WTC11 (cell line): Measurements from ENCODE around the gene RNF25. TPM values are rescaled to one million over a fixed set of nuclear protein-coding genes. Genes with fewer than 3 reads are reported as not detected.

ENCODE experiments used
- ATAC-seq: fragments of 200-7000 bp; cut with Tn5 transposase; 2 replicates; pipeline ENCODE4 v1.10.0; 2021; ENCODE audit warnings: mild to moderate bottlenecking, moderate library complexity
- CTCF ChIA-PET: fragments of 300-600 bp; sonication (Branson Sonifier 250); formaldehyde crosslinking; loops from one replicate; lab custom pipeline; 2021; ENCODE audit warnings: antibody characterized with exemption; lab: Charles Lee
- POLR2A ChIA-PET: fragments of 350-600 bp; sonication (Branson Sonifier 250); formaldehyde crosslinking; loops from one replicate; lab custom pipeline; 2021; ENCODE audit warnings: antibody characterized with exemption; lab: Charles Lee
- DNase-seq: peaks from one replicate; pipeline ENCODE4 v3.0.0; 2021; ENCODE audit warnings: low spot score
- H3K27ac Mint-ChIP-seq: 2 replicates; pipeline ENCODE4 v1.8.0; 2021; ENCODE audit warnings: mixed read lengths
- H3K27me3 Mint-ChIP-seq: 2 replicates; pipeline ENCODE4 v1.8.0; 2021; ENCODE audit warnings: low read depth, mild to moderate bottlenecking, moderate library complexity, mixed read lengths
- H3K36me3 Mint-ChIP-seq: 2 replicates; pipeline ENCODE4 v1.8.0; 2021; ENCODE audit warnings: mixed read lengths
- H3K4me1 Mint-ChIP-seq: 2 replicates; pipeline ENCODE4 v1.8.0; 2022; ENCODE audit warnings: mixed read lengths
- H3K4me3 Mint-ChIP-seq: 2 replicates; pipeline ENCODE4 v1.8.0; 2021; ENCODE audit warnings: mild to moderate bottlenecking, moderate library complexity, mixed read lengths
- H3K9me3 Mint-ChIP-seq: 2 replicates; pipeline ENCODE4 v1.8.0; 2021; ENCODE audit warnings: mixed read lengths
- CREM ChIP-seq: sonication (generic); formaldehyde crosslinking; IDR thresholded peaks from 2 replicates; pipeline ENCODE4 v1.8.1; 2022; ENCODE audit warnings: mild to moderate bottlenecking, missing genetic modification reagents, moderate library complexity
- IRF1 ChIP-seq: sonication (generic); formaldehyde crosslinking; IDR thresholded peaks from 2 replicates; pipeline ENCODE4 v1.8.0; 2023; ENCODE audit warnings: missing genetic modification reagents
- JUN ChIP-seq: sonication (generic); formaldehyde crosslinking; IDR thresholded peaks from 2 replicates; pipeline ENCODE4 v1.8.0; 2023; ENCODE audit warnings: mild to moderate bottlenecking, missing genetic modification reagents
- NFATC4 ChIP-seq: fragments of 250-450 bp; sonication (Bioruptor Pico); IDR thresholded peaks from 2 replicates; pipeline ENCODE4 v1.9.0; 2021; ENCODE audit warnings: mild to moderate bottlenecking
- NFE2L1 ChIP-seq: sonication (generic); formaldehyde crosslinking; IDR thresholded peaks from 2 replicates; pipeline ENCODE4 v1.8.1; 2023; ENCODE audit warnings: missing genetic modification reagents
- NR1H2 ChIP-seq: sonication (generic); formaldehyde crosslinking; IDR thresholded peaks from 2 replicates; pipeline ENCODE4 v1.9.0; 2021; ENCODE audit warnings: mild to moderate bottlenecking, moderate library complexity, missing genetic modification reagents
- RELA ChIP-seq: sonication (generic); formaldehyde crosslinking; IDR thresholded peaks from 2 replicates; pipeline ENCODE4 v1.8.1; 2022; ENCODE audit warnings: missing genetic modification reagents, mild to moderate bottlenecking, borderline replicate concordance
- RORB ChIP-seq: fragments of 250-450 bp; sonication (Bioruptor Pico); IDR thresholded peaks from 2 replicates; pipeline ENCODE4 v1.9.0; 2021; ENCODE audit warnings: mild to moderate bottlenecking
- SMAD4 ChIP-seq: sonication (generic); formaldehyde crosslinking; IDR thresholded peaks from 2 replicates; pipeline ENCODE4 v1.8.0; 2022; ENCODE audit warnings: mild to moderate bottlenecking, missing genetic modification reagents
- TEAD4 ChIP-seq: sonication (generic); formaldehyde crosslinking; IDR thresholded peaks from 2 replicates; pipeline ENCODE4 v1.8.0; 2022; ENCODE audit warnings: mild to moderate bottlenecking, missing genetic modification reagents
- ZMAT4 ChIP-seq: fragments of 250-450 bp; sonication (Bioruptor Pico); IDR thresholded peaks from 2 replicates; pipeline ENCODE4 v1.9.0; 2021; ENCODE audit warnings: mild to moderate bottlenecking
- ZNF121 ChIP-seq: sonication (generic); formaldehyde crosslinking; IDR thresholded peaks from 2 replicates; pipeline ENCODE4 v1.8.0; 2023; ENCODE audit warnings: missing genetic modification reagents
- ZNF281 ChIP-seq: sonication (generic); formaldehyde crosslinking; IDR thresholded peaks from 2 replicates; pipeline ENCODE4 v1.8.0; 2023; ENCODE audit warnings: mild to moderate bottlenecking, missing genetic modification reagents
- ZNF423 ChIP-seq: fragments of 250-450 bp; sonication (Bioruptor Pico); IDR thresholded peaks from 2 replicates; pipeline ENCODE4 v2.1.2; 2022; ENCODE audit warnings: mild to moderate bottlenecking, moderate library complexity
- ZSCAN18 ChIP-seq: fragments of 250-450 bp; sonication (Bioruptor Pico); IDR thresholded peaks from 2 replicates; pipeline ENCODE4 v2.1.2; 2022; ENCODE audit warnings: mild to moderate bottlenecking, moderate library complexity
- total RNA-seq: library from RNA; stranded (reverse); gene quantifications from 3 replicates; pipeline ENCODE4 v1.2.3, GENCODE V29; 2021
- TF ChIP-seq, protein P1 (sequence below): sonication (generic); formaldehyde crosslinking; IDR thresholded peaks from 2 replicates; pipeline ENCODE4 v1.8.1; 2022; ENCODE audit warnings: missing genetic modification reagents, borderline replicate concordance
- TF ChIP-seq, protein P2 (sequence below): sonication (generic); formaldehyde crosslinking; IDR thresholded peaks from 2 replicates; pipeline ENCODE4 v1.8.1; 2023; ENCODE audit warnings: mild to moderate bottlenecking, missing genetic modification reagents, moderate library complexity
- TF ChIP-seq, protein P3 (sequence below): sonication (generic); formaldehyde crosslinking; IDR thresholded peaks from 2 replicates; pipeline ENCODE4 v1.8.1; 2023; ENCODE audit warnings: mild to moderate bottlenecking, missing genetic modification reagents

RNF25 gene
- total RNA-seq, 1 experiment from 2014 or later, result 23.9 TPM

DNA sequence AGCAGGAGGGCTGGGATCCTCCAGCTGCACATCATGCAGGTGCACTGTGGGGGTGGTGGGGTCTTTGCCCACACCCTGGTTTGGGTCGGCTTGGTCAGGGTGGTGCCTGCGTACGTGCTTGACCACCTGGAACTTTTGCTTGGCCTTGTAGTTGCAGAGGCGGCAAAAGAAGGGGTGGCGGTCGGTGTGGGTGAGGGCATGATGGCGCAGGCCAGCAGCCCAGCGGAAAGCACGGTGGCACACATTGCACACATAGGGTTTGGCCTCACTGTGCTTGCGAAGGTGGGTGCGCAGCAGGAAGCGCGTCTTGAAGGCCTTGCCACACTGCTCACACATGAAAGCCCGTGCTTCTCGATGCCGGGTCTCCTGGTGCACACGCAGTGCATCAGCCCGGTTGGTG is 33.4 kb downstream of the RNF25 start (continued):
- TF ChIP-seq SMAD4 (no peak), TEAD4 (no peak)

- DNase-seq, result no peak
- ATAC-seq, result no peak
- no peak overlapping the region for H3K27ac Mint-ChIP-seq
- no peaks in the 10 kb centered on the region for H3K27me3 Mint-ChIP-seq
- H3K4me3 Mint-ChIP-seq, result no peak overlapping the region
- no peaks in the 10 kb centered on the region for H3K4me1 Mint-ChIP-seq
- ChIA-PET CTCF (no interaction called here), POLR2A (no interaction called here)
- TF ChIP-seq ZNF281 (CRISPR knock-in tag), result no peak
- TF ChIP-seq NR1H2 (CRISPR knock-in tag), result no peak
- TF ChIP-seq, protein P1, sequence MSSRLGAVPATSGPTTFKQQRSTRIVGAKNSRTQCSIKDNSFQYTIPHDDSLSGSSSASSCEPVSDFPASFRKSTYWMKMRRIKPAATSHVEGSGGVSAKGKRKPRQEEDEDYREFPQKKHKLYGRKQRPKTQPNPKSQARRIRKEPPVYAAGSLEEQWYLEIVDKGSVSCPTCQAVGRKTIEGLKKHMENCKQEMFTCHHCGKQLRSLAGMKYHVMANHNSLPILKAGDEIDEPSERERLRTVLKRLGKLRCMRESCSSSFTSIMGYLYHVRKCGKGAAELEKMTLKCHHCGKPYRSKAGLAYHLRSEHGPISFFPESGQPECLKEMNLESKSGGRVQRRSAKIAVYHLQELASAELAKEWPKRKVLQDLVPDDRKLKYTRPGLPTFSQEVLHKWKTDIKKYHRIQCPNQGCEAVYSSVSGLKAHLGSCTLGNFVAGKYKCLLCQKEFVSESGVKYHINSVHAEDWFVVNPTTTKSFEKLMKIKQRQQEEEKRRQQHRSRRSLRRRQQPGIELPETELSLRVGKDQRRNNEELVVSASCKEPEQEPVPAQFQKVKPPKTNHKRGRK (CRISPR knock-in tag), result no peak
- TF ChIP-seq ZMAT4 (CRISPR knock-in tag), result no peak
- no peak for TF ChIP-seq CREM (CRISPR knock-in tag)
- TF ChIP-seq, protein P2, sequence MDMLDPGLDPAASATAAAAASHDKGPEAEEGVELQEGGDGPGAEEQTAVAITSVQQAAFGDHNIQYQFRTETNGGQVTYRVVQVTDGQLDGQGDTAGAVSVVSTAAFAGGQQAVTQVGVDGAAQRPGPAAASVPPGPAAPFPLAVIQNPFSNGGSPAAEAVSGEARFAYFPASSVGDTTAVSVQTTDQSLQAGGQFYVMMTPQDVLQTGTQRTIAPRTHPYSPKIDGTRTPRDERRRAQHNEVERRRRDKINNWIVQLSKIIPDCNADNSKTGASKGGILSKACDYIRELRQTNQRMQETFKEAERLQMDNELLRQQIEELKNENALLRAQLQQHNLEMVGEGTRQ (CRISPR knock-in tag), result no peak
- TF ChIP-seq, protein P3, sequence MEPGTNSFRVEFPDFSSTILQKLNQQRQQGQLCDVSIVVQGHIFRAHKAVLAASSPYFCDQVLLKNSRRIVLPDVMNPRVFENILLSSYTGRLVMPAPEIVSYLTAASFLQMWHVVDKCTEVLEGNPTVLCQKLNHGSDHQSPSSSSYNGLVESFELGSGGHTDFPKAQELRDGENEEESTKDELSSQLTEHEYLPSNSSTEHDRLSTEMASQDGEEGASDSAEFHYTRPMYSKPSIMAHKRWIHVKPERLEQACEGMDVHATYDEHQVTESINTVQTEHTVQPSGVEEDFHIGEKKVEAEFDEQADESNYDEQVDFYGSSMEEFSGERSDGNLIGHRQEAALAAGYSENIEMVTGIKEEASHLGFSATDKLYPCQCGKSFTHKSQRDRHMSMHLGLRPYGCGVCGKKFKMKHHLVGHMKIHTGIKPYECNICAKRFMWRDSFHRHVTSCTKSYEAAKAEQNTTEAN (CRISPR knock-in tag), result no peak
- no peak for TF ChIP-seq IRF1
- TF ChIP-seq ZSCAN18 (CRISPR knock-in tag), result no peak
- TF ChIP-seq NFE2L1 (CRISPR knock-in tag), result no peak
- TF ChIP-seq ZNF121 (CRISPR knock-in tag), result no peak
- no peak for TF ChIP-seq JUN (CRISPR knock-in tag)
- TF ChIP-seq ZNF423 (CRISPR knock-in tag), result no peak
- H3K9me3 Mint-ChIP-seq, result no peaks in the 10 kb centered on the region
- H3K36me3 Mint-ChIP-seq, result peaks cover 45% of the 10 kb centered on the region
Measured at GRCh38 chr2:218635719-218636118, 36.1 kb downstream of the RNF25 start.

- ChIA-PET POLR2A (interaction anchor here (1.0 kb wide), 1 partner anchor 79 kb away, joined by 3 read pairs; the partner anchor contains the start of gene TTLL4), CTCF (no interaction called here)
- Mint-ChIP-seq H3K4me1 (no peaks in the 10 kb centered on the region), H3K9me3 (no peaks in the 10 kb centered on the region), H3K4me3 (no peak overlapping the region), H3K36me3 (peaks cover 12% of the 10 kb centered on the region; the same call in 1 of the 2 replicates), H3K27me3 (no peaks in the 10 kb centered on the region), H3K27ac (no peak overlapping the region)
- TF ChIP-seq ZNF281 (CRISPR knock-in tag), result no peak
- no peak for TF ChIP-seq RELA (CRISPR knock-in tag)
- TF ChIP-seq NR1H2 (CRISPR knock-in tag), result no peak
- TF ChIP-seq NFATC4 (CRISPR knock-in tag), result no peak
- TF ChIP-seq RORB (CRISPR knock-in tag), result no peak
- no peak for TF ChIP-seq SMAD4
- DNase-seq, result no peak
- no peak for ATAC-seq
Measured at GRCh38 chr2:218631837-218632236, 40.0 kb downstream of the RNF25 start.
